ENCODE measurements around the gene TAS2R41.

TAS2R41 gene

GRCh38 chr7:143514487-143514886 is 36.8 kb downstream of the TAS2R41 start:
- Histone ChIP-seq H3K4me3 (replicated peaks; ENCODE audit: low read depth, low read length) (no peak overlapping the region), H3K27me3 (replicated peaks; ENCODE audit: control insufficient read depth, insufficient read depth, low read length) (no peaks in the 10 kb centered on the region; the same call in 1 of the 2 replicates), H3K36me3 (ENCODE audit: control insufficient read depth, insufficient read depth, low read length) (no peaks in the 10 kb centered on the region)
- no peak for TF ChIP-seq CTCF (IDR thresholded peaks at IDR 0.05; ENCODE audit: insufficient read depth, low read length, poor library complexity, severe bottlenecking)
- no peak for DNase-seq (ENCODE audit: extremely low read depth, insufficient read length)

- no peak for TF ChIP-seq CTCF (IDR thresholded peaks at IDR 0.05; ENCODE audit: insufficient read depth, low read length, poor library complexity, severe bottlenecking)
- DNase-seq (ENCODE audit: extremely low read depth, insufficient read length) = no peak
- H3K4me3 ChIP-seq (replicated peaks; ENCODE audit: low read depth, low read length) = no peak overlapping the region
Observed at GRCh38 chr7:143514995-143515735, 37.5 kb downstream of the TAS2R41 start.

GRCh38 chr7:143516981-143517380 is 39.3 kb downstream of the TAS2R41 start:
- no peaks in the 10 kb centered on the region; the same call in 1 of the 2 replicates for H3K27me3 ChIP-seq (replicated peaks; ENCODE audit: control insufficient read depth, insufficient read depth, low read length)
- no peak overlapping the region for H3K4me3 ChIP-seq (replicated peaks; ENCODE audit: low read depth, low read length)
- no peaks in the 10 kb centered on the region for H3K36me3 ChIP-seq (ENCODE audit: control insufficient read depth, insufficient read depth, low read length)
- no peak for DNase-seq (ENCODE audit: extremely low read depth, insufficient read length)
- no peak for TF ChIP-seq CTCF (IDR thresholded peaks at IDR 0.05; ENCODE audit: insufficient read depth, low read length, poor library complexity, severe bottlenecking)

More at GRCh38 chr7:143514995-143515735, 37.5 kb downstream of the TAS2R41 start:
- Histone ChIP-seq H3K36me3 (ENCODE audit: control insufficient read depth, insufficient read depth, low read length) (no peaks in the 10 kb centered on the region), H3K27me3 (replicated peaks; ENCODE audit: control insufficient read depth, insufficient read depth, low read length) (no peaks in the 10 kb centered on the region; the same call in 1 of the 2 replicates)

GRCh38 chr7:143518521-143518920 is 40.8 kb downstream of the TAS2R41 start:
- TF ChIP-seq CTCF (IDR thresholded peaks at IDR 0.05; ENCODE audit: insufficient read depth, low read length, poor library complexity, severe bottlenecking) = no peak
- no peaks in the 10 kb centered on the region; the same call in 1 of the 2 replicates for H3K27me3 ChIP-seq (replicated peaks; ENCODE audit: control insufficient read depth, insufficient read depth, low read length)
- H3K36me3 ChIP-seq (ENCODE audit: control insufficient read depth, insufficient read depth, low read length) = no peaks in the 10 kb centered on the region
- no peak for DNase-seq (ENCODE audit: extremely low read depth, insufficient read length)
- no peak overlapping the region for H3K4me3 ChIP-seq (replicated peaks; ENCODE audit: low read depth, low read length)

- DNase-seq (ENCODE audit: extremely low read depth, insufficient read length) = no peak
- Histone ChIP-seq H3K4me3 (replicated peaks; ENCODE audit: low read depth, low read length) (no peak overlapping the region), H3K27me3 (replicated peaks; ENCODE audit: control insufficient read depth, insufficient read depth, low read length) (no peaks in the 10 kb centered on the region), H3K36me3 (ENCODE audit: control insufficient read depth, insufficient read depth, low read length) (no peaks in the 10 kb centered on the region)
- TF ChIP-seq CTCF (IDR thresholded peaks at IDR 0.05; ENCODE audit: insufficient read depth, low read length, poor library complexity, severe bottlenecking) = no peak
Observed at GRCh38 chr7:143518941-143519340, 41.3 kb downstream of the TAS2R41 start.

Data from GM06990 (cell line).